ENCODE measurements around the gene ZBED5. TPM values are rescaled to one million over a fixed set of nuclear protein-coding genes. Genes with fewer than 3 reads are reported as not detected.

Gene ZBED5
- polyA plus RNA-seq, 3 donors = 8.1 to 45.8 (median 10.3) TPM

GRCh38 chr11:10876158-10876557, 18.3 kb upstream of the ZBED5 start:
- Mint-ChIP-seq H3K36me3 (peaks cover 6 to 21% of the 10 kb centered on the region in 2 donors), H3K27me3 (ENCODE audit: low read depth in 3 of 3) (peaks cover 0 to under 1% (median 0%) of the 10 kb centered on the region in 3 donors), H3K9me3 (peaks cover 16 to 30% (median 26%) of the 10 kb centered on the region in 7 donors), H3K4me1 (peaks cover 10% of the 10 kb centered on the region), H3K27ac (no peak overlapping the region), H3K4me3 (no peak overlapping the region)
- Histone ChIP-seq H3K27ac (ENCODE audit: low read depth in 1 of 2, low read length in 2 of 2) (no peak overlapping the region), H3K4me2 (replicated peaks; ENCODE audit: extremely low read depth, low read length, poor library complexity, severe bottlenecking) (no peak overlapping the region), H3K4me3 (replicated peaks in 1 of 3; ENCODE audit: low read depth in 2 of 3, low read length in 3 of 3) (no peak overlapping the region), H3K36me3 (replicated peaks in 1 of 2; ENCODE audit: control insufficient read depth in 1 of 2, insufficient read depth in 2 of 2, low read length in 2 of 2) (no peaks in the 10 kb centered on the region), H2AFZ (ENCODE audit: insufficient read depth, low read depth, low read length, poor library complexity, severe bottlenecking) (no peak overlapping the region), H3K27me3 (ENCODE audit: control insufficient read depth in 2 of 2, insufficient read depth in 2 of 2, low read length in 2 of 2) (no peaks in the 10 kb centered on the region), H3K4me1 (ENCODE audit: control insufficient read depth in 1 of 2, insufficient read depth in 2 of 2, low read length in 2 of 2) (peaks cover 3 to 7% of the 10 kb centered on the region in 2 donors), H3K9me3 (replicated peaks in 1 of 2; ENCODE audit: control insufficient read depth in 1 of 2, insufficient read depth in 1 of 2, low read length in 2 of 2) (peaks cover 19% of the 10 kb centered on the region in 2 donors), H3K9ac (ENCODE audit: insufficient read depth, low read length, poor library complexity, severe bottlenecking) (no peak overlapping the region), H4K20me1 (ENCODE audit: insufficient read depth, low read length) (no peaks in the 10 kb centered on the region), H3K79me2 (ENCODE audit: insufficient read depth, low read length) (no peaks in the 10 kb centered on the region)
- TF ChIP-seq CTCF (IDR thresholded peaks at IDR 0.05) = no peak
- no peak for DNase-seq
- intact Hi-C loops (cut with micrococcal nuclease) = loop anchor here (5.0 to 10.0 kb wide), 3 partner anchors 41 to 149 kb away; no protein-coding TSS in a partner anchor

- Histone ChIP-seq H3K4me2 (replicated peaks; ENCODE audit: extremely low read depth, low read length, poor library complexity, severe bottlenecking) (no peak overlapping the region), H4K20me1 (ENCODE audit: insufficient read depth, low read length) (no peaks in the 10 kb centered on the region), H3K9ac (ENCODE audit: insufficient read depth, low read length, poor library complexity, severe bottlenecking) (no peak overlapping the region), H2AFZ (ENCODE audit: insufficient read depth, low read depth, low read length, poor library complexity, severe bottlenecking) (no peak overlapping the region), H3K4me1 (ENCODE audit: control insufficient read depth in 1 of 2, insufficient read depth in 2 of 2, low read length in 2 of 2) (peaks cover 5 to 7% of the 10 kb centered on the region in 2 donors), H3K4me3 (replicated peaks in 1 of 3; ENCODE audit: low read depth in 2 of 3, low read length in 3 of 3) (no peak overlapping the region), H3K27ac (ENCODE audit: low read depth in 1 of 2, low read length in 2 of 2) (no peak overlapping the region), H3K79me2 (ENCODE audit: insufficient read depth, low read length) (no peaks in the 10 kb centered on the region), H3K9me3 (replicated peaks in 1 of 2; ENCODE audit: control insufficient read depth in 1 of 2, insufficient read depth in 1 of 2, low read length in 2 of 2) (peaks cover 19% of the 10 kb centered on the region in 2 donors), H3K27me3 (ENCODE audit: control insufficient read depth in 2 of 2, insufficient read depth in 2 of 2, low read length in 2 of 2) (no peaks in the 10 kb centered on the region), H3K36me3 (replicated peaks in 1 of 2; ENCODE audit: control insufficient read depth in 1 of 2, insufficient read depth in 2 of 2, low read length in 2 of 2) (no peaks in the 10 kb centered on the region)
- H3K4me3 Mint-ChIP-seq = no peak overlapping the region
- H3K27ac Mint-ChIP-seq = no peak overlapping the region
- no peak for DNase-seq
- H3K9me3 Mint-ChIP-seq = peaks cover 16 to 32% (median 26%) of the 10 kb centered on the region in 7 donors
- peaks cover 0 to 4% (median 0%) of the 10 kb centered on the region in 3 donors for H3K27me3 Mint-ChIP-seq (ENCODE audit: low read depth in 3 of 3)
- H3K4me1 Mint-ChIP-seq = peaks cover 15% of the 10 kb centered on the region
- intact Hi-C loops (cut with micrococcal nuclease) = loop anchor here (5.0 to 10.0 kb wide), 3 partner anchors 42 to 149 kb away; no protein-coding TSS in a partner anchor
- H3K36me3 Mint-ChIP-seq = peaks cover 6 to 22% of the 10 kb centered on the region in 2 donors
- TF ChIP-seq CTCF (IDR thresholded peaks at IDR 0.05) = no peak
- no CpG with 5 or more reads among the region's 2 CpGs for WGBS (ENCODE audit: insufficient coverage)
Observed at GRCh38 chr11:10875430-10876021, 17.7 kb upstream of the ZBED5 start.

Data from CD14-positive monocyte (primary cell).